T-helper 1 cell (primary cell): ENCODE results near the gene MACF1.

Source experiments
- DNase-seq, 5 donors: peaks; one replicate each; pipeline ENCODE4 v3.0.0-alpha.2; 2012 to 2020

Gene MACF1

GRCh38 chr1:39363267-39363666 is 158.8 kb downstream of the MACF1 start:
- no peak for DNase-seq

- DNase-seq: no peak
Observed at GRCh38 chr1:39368045-39368444, 163.6 kb downstream of the MACF1 start.

GRCh38 chr1:39369565-39369964 is 165.1 kb downstream of the MACF1 start:
- DNase-seq: no peak

- DNase-seq: no peak
Observed at GRCh38 chr1:39370602-39371001, 166.1 kb downstream of the MACF1 start.

- no peak for DNase-seq
Observed at GRCh38 chr1:39372105-39372504, 167.6 kb downstream of the MACF1 start.

- DNase-seq: no peak
Observed at GRCh38 chr1:39376656-39377055, 172.2 kb downstream of the MACF1 start.

GRCh38 chr1:39378377-39378776 is 173.9 kb downstream of the MACF1 start:
- no peak for DNase-seq

- DNase-seq: no peak
Observed at GRCh38 chr1:39379187-39379586, 174.7 kb downstream of the MACF1 start.

- no peak for DNase-seq
Observed at GRCh38 chr1:39380036-39380435, 175.5 kb downstream of the MACF1 start.

- no peak for DNase-seq
Observed at GRCh38 chr1:39381839-39382238, 177.3 kb downstream of the MACF1 start.

GRCh38 chr1:39384305-39384704 is 179.8 kb downstream of the MACF1 start:
- no peak for DNase-seq

GRCh38 chr1:39385067-39385988 is 180.8 kb downstream of the MACF1 start:
- no peak for DNase-seq

GRCh38 chr1:39386997-39387396 is 182.5 kb downstream of the MACF1 start:
- DNase-seq: no peak

- DNase-seq: no peak
Observed at GRCh38 chr1:39387452-39387851, 183.0 kb downstream of the MACF1 start.

GRCh38 chr1:39391691-39392679 is 187.5 kb downstream of the MACF1 start:
- no peak for DNase-seq

GRCh38 chr1:39392851-39393573 is 188.5 kb downstream of the MACF1 start:
- no peak for DNase-seq

GRCh38 chr1:39393645-39394044 is 189.2 kb downstream of the MACF1 start:
- DNase-seq: no peak

GRCh38 chr1:39394059-39394458 is 189.6 kb downstream of the MACF1 start:
- DNase-seq: no peak

- peak in 3 of 5 donors; percentile 10 to 19 (median 10) for DNase-seq
Observed at GRCh38 chr1:39394598-39394997, 190.1 kb downstream of the MACF1 start.

GRCh38 chr1:39395357-39395831 is 190.9 kb downstream of the MACF1 start:
- no peak for DNase-seq

GRCh38 chr1:39396671-39397070 is 192.2 kb downstream of the MACF1 start:
- no peak for DNase-seq

- no peak for DNase-seq
Observed at GRCh38 chr1:39397487-39397886, 193.0 kb downstream of the MACF1 start.
